ENCODE data around the gene CCNK. TPM values are rescaled to one million over a fixed set of nuclear protein-coding genes. Genes with fewer than 3 reads are reported as not detected.

Gene CCNK
- total RNA-seq, 1 experiment from 2014 or later, result 80.1 TPM

- Histone ChIP-seq H3K27ac (ENCODE audit: insufficient read length, low read depth, low read length) (no peak overlapping the region), H2BK5ac (ENCODE audit: insufficient read length, low read length) (no peak overlapping the region), H2BK20ac (ENCODE audit: low read depth, low read length, poor library complexity, severe bottlenecking) (no peak overlapping the region), H3K9ac (ENCODE audit: extremely low read depth, insufficient read length, low read length) (no peak overlapping the region), H4K91ac (ENCODE audit: insufficient read length, low read depth, low read length) (no peak overlapping the region), H3K9me3 (ENCODE audit: control insufficient read depth, low read depth, low read length) (no peaks in the 10 kb centered on the region), H4K8ac (replicated peaks; ENCODE audit: insufficient read length, low read depth, low read length) (no peak overlapping the region), H3K4ac (ENCODE audit: low read depth, low read length) (no peak overlapping the region), H2BK12ac (ENCODE audit: insufficient read length, low read depth, low read length) (no peak overlapping the region), H2BK120ac (ENCODE audit: low read depth, low read length, poor library complexity, severe bottlenecking) (no peak overlapping the region), H2AFZ (ENCODE audit: low read length) (no peak overlapping the region), H3K27me3 (ENCODE audit: insufficient read depth, low read length) (no peaks in the 10 kb centered on the region), H3K23ac (ENCODE audit: insufficient read length, low read depth, low read length) (no peak overlapping the region), H3T11ph (ENCODE audit: low read length) (no peak overlapping the region), H2AK5ac (ENCODE audit: insufficient read length, low read length) (no peak overlapping the region), H3K18ac (ENCODE audit: insufficient read length, low read depth, low read length) (no peak overlapping the region), H3K14ac (ENCODE audit: insufficient read depth, low read length) (no peak overlapping the region), H3K79me2 (ENCODE audit: insufficient read depth, low read length) (no peaks in the 10 kb centered on the region), H3K56ac (ENCODE audit: insufficient read length, low read depth, low read length) (no peak overlapping the region), H4K20me1 (ENCODE audit: control insufficient read depth, insufficient read depth, insufficient read length) (peaks cover 2% of the 10 kb centered on the region), H3K4me2 (ENCODE audit: insufficient read depth, insufficient read length, low read length) (no peak overlapping the region), H3K23me2 (ENCODE audit: insufficient read length, low read depth, low read length, poor library complexity, severe bottlenecking) (no peaks in the 10 kb centered on the region), H3K4me1 (ENCODE audit: insufficient read depth, low read length) (peaks cover 6% of the 10 kb centered on the region; the same call in 1 of the 2 replicates), H2BK15ac (ENCODE audit: low read depth, low read length) (no peak overlapping the region), H4K5ac (ENCODE audit: insufficient read length, low read depth, low read length) (no peak overlapping the region), H3K79me1 (ENCODE audit: insufficient read depth, low read depth, low read length, poor library complexity, severe bottlenecking) (no peaks in the 10 kb centered on the region)
- no CpG with 5 or more reads among the region's 13 CpGs for WGBS (ENCODE audit: extremely low coverage, insufficient read length, low lambda C conversion rate)
- no peaks in the 10 kb centered on the region for H3K27me3 Mint-ChIP-seq (ENCODE audit: low read depth)
- peak overlapping the region in 2 of 3 experiments; percentile 64 to 94; a peak in 3 of 7 replicates for H3K27ac Mint-ChIP-seq
- no peaks in the 10 kb centered on the region for H3K9me3 Mint-ChIP-seq
- H3K4me1 Mint-ChIP-seq, result peaks cover 15 to 16% of the 10 kb centered on the region in 2 experiments
- H3K4me3 Mint-ChIP-seq, result no peak overlapping the region
- TF ChIP-seq CTCF (conservative IDR thresholded peaks at IDR 0.05), result no peak
- no peak for DNase-seq
- H3K36me3 Mint-ChIP-seq (ENCODE audit: insufficient read depth in 1 of 3, low read depth in 3 of 3), result peaks cover 23 to 78% (median 67%) of the 10 kb centered on the region in 3 experiments; a peak in 6 of 7 replicates
Measured at GRCh38 chr14:99507860-99508640, 26.8 kb downstream of the CCNK start.
